ENCODE results near the gene SP2.
"Not testable (repeated sequence)": the region's sequence is repeated elsewhere in the genome, so short reads cannot be mapped to it uniquely, and the experiment has no call there.

SP2 gene

GRCh38 chr17:47918991-47919390, 23.0 kb downstream of the SP2 start:
- no peak for DNase-seq (ENCODE audit: low read depth in 2 of 2)

GRCh38 chr17:47919889-47920288, 23.9 kb downstream of the SP2 start:
- DNase-seq (ENCODE audit: low read depth in 2 of 2) = not testable (repeated sequence)

GRCh38 chr17:47924785-47925677, 29.0 kb downstream of the SP2 start:
- no peak for DNase-seq (ENCODE audit: low read depth in 2 of 2)

- no peak for DNase-seq (ENCODE audit: low read depth in 2 of 2)
These were observed 29.6 kb downstream of the SP2 start for GRCh38 chr17:47925678-47925988.

GRCh38 chr17:47927821-47928400, 31.9 kb downstream of the SP2 start:
- no peak for DNase-seq (ENCODE audit: low read depth in 2 of 2)

GRCh38 chr17:47928415-47928814, 32.4 kb downstream of the SP2 start:
- no peak for DNase-seq (ENCODE audit: low read depth in 2 of 2)

- no peak for DNase-seq (ENCODE audit: low read depth in 2 of 2)
These were observed 33.4 kb downstream of the SP2 start for GRCh38 chr17:47929218-47930000.

- DNase-seq (ENCODE audit: low read depth in 2 of 2) = no peak
These were observed 35.8 kb downstream of the SP2 start for GRCh38 chr17:47931848-47932247.

- DNase-seq (ENCODE audit: low read depth in 2 of 2) = no peak
These were observed 38.8 kb downstream of the SP2 start for GRCh38 chr17:47934856-47935255.

GRCh38 chr17:47935468-47935867, 39.4 kb downstream of the SP2 start:
- not testable (repeated sequence) for DNase-seq (ENCODE audit: low read depth in 2 of 2)

- no peak for DNase-seq (ENCODE audit: low read depth in 2 of 2)
These were observed 39.9 kb downstream of the SP2 start for GRCh38 chr17:47935961-47936360.

- no peak for DNase-seq (ENCODE audit: low read depth in 2 of 2)
These were observed 41.9 kb downstream of the SP2 start for GRCh38 chr17:47937941-47938340.

- peak; percentile 90 to 94 for DNase-seq (ENCODE audit: low read depth in 2 of 2)
These were observed 45.4 kb downstream of the SP2 start, which contains the start of gene PNPO for GRCh38 chr17:47941246-47942095. Gene PNPO, plus strand, starts transcription at chr17:47941571. Its CDS starts 105 bp downstream, at chr17:47941676.

- DNase-seq (ENCODE audit: low read depth in 2 of 2) = no peak
These were observed 46.1 kb downstream of the SP2 start for GRCh38 chr17:47942096-47942510.

GRCh38 chr17:47942568-47942967, 46.5 kb downstream of the SP2 start:
- no peak for DNase-seq (ENCODE audit: low read depth in 2 of 2)

GRCh38 chr17:47945080-47945479, 49.0 kb downstream of the SP2 start:
- DNase-seq (ENCODE audit: low read depth in 2 of 2) = no peak

GRCh38 chr17:47945529-47946508, 49.8 kb downstream of the SP2 start:
- DNase-seq (ENCODE audit: low read depth in 2 of 2) = no peak

- DNase-seq (ENCODE audit: low read depth in 2 of 2) = no peak
These were observed 50.5 kb downstream of the SP2 start for GRCh38 chr17:47946516-47946915.

GRCh38 chr17:47946929-47947397, 50.9 kb downstream of the SP2 start:
- peak; percentile 44 to 84 for DNase-seq (ENCODE audit: low read depth in 2 of 2)

- DNase-seq (ENCODE audit: low read depth in 2 of 2) = no peak
These were observed 52.7 kb downstream of the SP2 start for GRCh38 chr17:47948706-47949196.

Measured in stimulated activated CD4-positive, alpha-beta T cell treated with anti-CD3 and anti-CD28 coated beads, Interleukin-12 subunit alpha, Interleukin-12 subunit beta, amount 100 ng/mL, for 24 hours (primary cell).